Stimulated activated CD4-positive, alpha-beta T cell treated with anti-CD3 and anti-CD28 coated beads, Interleukin-12 subunit alpha, Interleukin-12 subunit beta, amount 100 ng/mL, for 24 hours (primary cell): Measurements from ENCODE around the gene FBLN2.
"Not testable (repeated sequence)": the region's sequence is repeated elsewhere in the genome, so short reads cannot be mapped to it uniquely, and the experiment has no call there.

ENCODE experiments used
- DNase-seq, 2 experiments: peaks; one replicate each; pipeline ENCODE4 v3.0.0-alpha.2; 2020; ENCODE audit warnings: low read depth in 2 of 2

FBLN2 gene

GRCh38 chr3:13548696-13549622 lies at the start of gene FBLN2:
Gene FBLN2 (plus strand): TSS chr3:13549125. CDS start chr3:13570356, 21,231 bp downstream.
- no peak for DNase-seq

GRCh38 chr3:13499246-13499645 lies 49.7 kb upstream of the FBLN2 start:
- not testable (repeated sequence) for DNase-seq

GRCh38 chr3:13500133-13500885 lies 48.6 kb upstream of the FBLN2 start:
- DNase-seq, result no peak

GRCh38 chr3:13501056-13501455 lies 47.9 kb upstream of the FBLN2 start:
- DNase-seq, result no peak

GRCh38 chr3:13501521-13501920 lies 47.4 kb upstream of the FBLN2 start:
- no peak for DNase-seq

GRCh38 chr3:13501958-13502790 lies 46.8 kb upstream of the FBLN2 start:
- DNase-seq, result no peak

- DNase-seq, result no peak
Observed at GRCh38 chr3:13502791-13503060, 46.2 kb upstream of the FBLN2 start.

GRCh38 chr3:13504161-13504831 lies 44.6 kb upstream of the FBLN2 start:
- DNase-seq, result no peak

- DNase-seq, result no peak
Observed at GRCh38 chr3:13505147-13506130, 43.5 kb upstream of the FBLN2 start.

- DNase-seq, result no peak
Observed at GRCh38 chr3:13506239-13506638, 42.7 kb upstream of the FBLN2 start.

GRCh38 chr3:13506680-13507079 lies 42.2 kb upstream of the FBLN2 start:
- DNase-seq, result no peak

GRCh38 chr3:13507247-13507569 lies 41.7 kb upstream of the FBLN2 start:
- DNase-seq, result no peak

GRCh38 chr3:13507570-13508339 lies 41.2 kb upstream of the FBLN2 start:
- no peak for DNase-seq

- no peak for DNase-seq
Observed at GRCh38 chr3:13508496-13508895, 40.4 kb upstream of the FBLN2 start.

- no peak for DNase-seq
Observed at GRCh38 chr3:13509059-13509815, 39.7 kb upstream of the FBLN2 start.

- DNase-seq, result no peak
Observed at GRCh38 chr3:13509816-13510192, 39.1 kb upstream of the FBLN2 start.

- no peak for DNase-seq
Observed at GRCh38 chr3:13512451-13512850, 36.5 kb upstream of the FBLN2 start.

- DNase-seq, result no peak
Observed at GRCh38 chr3:13513051-13513912, 35.6 kb upstream of the FBLN2 start.
